OCI-LY3 (cell line): ENCODE measurements around the gene TDRD15.
"Not testable (repeated sequence)": the region's sequence is repeated elsewhere in the genome, so short reads cannot be mapped to it uniquely, and the experiment has no call there.

Source experiments
- H2AFZ ChIP-seq: fragments of 200-600, 300-600 bp; shearing (Covaris generic); 2 replicates; pipeline ENCODE4 v1.6.0; 2014; ENCODE audit warnings: antibody characterized with exemption, low read depth, low read length
- H3K27ac ChIP-seq: fragments of 200-600, 300-600 bp; sonication (generic); 2 replicates; pipeline ENCODE4 v1.5.1; 2014; ENCODE audit warnings: mild to moderate bottlenecking, low read length, moderate library complexity, mixed read lengths
- H3K27me3 ChIP-seq: fragments of 200-600, 300-600 bp; sonication (generic); 2 replicates; pipeline ENCODE4 v1.6.1; 2014; ENCODE audit warnings: low read depth, low read length, mixed read lengths
- H3K36me3 ChIP-seq: fragments of 200-600, 300-600 bp; sonication (generic); replicated peaks from 2 replicates; pipeline ENCODE3; 2014; ENCODE audit warnings: low read depth, low read length, mixed read lengths
- H3K4me1 ChIP-seq: fragments of 300-600, 200-600 bp; sonication (generic); 2 replicates; pipeline ENCODE4 v1.6.1; 2014; ENCODE audit warnings: low read length, mixed read lengths
- H3K4me2 ChIP-seq: fragments of 200-600, 300-600 bp; sonication (generic); 2 replicates; pipeline ENCODE4 v1.6.1; 2014; ENCODE audit warnings: low read length, mixed read lengths
- H3K4me3 ChIP-seq: fragments of 300-600, 200-600 bp; sonication (generic); 2 replicates; pipeline ENCODE4 v1.5.1; 2014; ENCODE audit warnings: antibody characterized with exemption, mild to moderate bottlenecking, low read length, moderate library complexity
- H3K79me2 ChIP-seq: fragments of 300-600, 200-600 bp; shearing (Covaris generic); 2 replicates; pipeline ENCODE4 v1.6.1; 2014; ENCODE audit warnings: mild to moderate bottlenecking, low read length, mixed read lengths
- H3K9ac ChIP-seq: fragments of 300-600, 200-600 bp; shearing (Covaris generic); 2 replicates; pipeline ENCODE4 v1.6.0; 2014; ENCODE audit warnings: mild to moderate bottlenecking, low read length, moderate library complexity
- H3K9me3 ChIP-seq: fragments of 200-600, 300-600 bp; shearing (Covaris generic); 2 replicates; pipeline ENCODE4 v1.6.1; 2014; ENCODE audit warnings: low read length, mixed read lengths; ENCODE audit not compliant: insufficient read depth
- H4K20me1 ChIP-seq: fragments of 200-600, 300-600 bp; sonication (generic); 2 replicates; pipeline ENCODE4 v1.6.1; 2016; ENCODE audit warnings: low read length, mixed read lengths; ENCODE audit not compliant: insufficient read depth
- EZH2phosphoT487 ChIP-seq: fragments of 200-600 bp; shearing (Covaris generic); IDR thresholded peaks from 2 replicates; pipeline ENCODE4 v1.6.1; 2018; ENCODE audit warnings: antibody characterized with exemption, mixed run types, low read depth
- TF ChIP-seq, protein P1 (sequence below): fragments of 200-600, 300-600 bp; sonication (generic); IDR thresholded peaks from 2 replicates; pipeline ENCODE4 v1.5.1; 2014; ENCODE audit warnings: antibody characterized with exemption, low read length, low read depth

TDRD15 gene

DNA sequence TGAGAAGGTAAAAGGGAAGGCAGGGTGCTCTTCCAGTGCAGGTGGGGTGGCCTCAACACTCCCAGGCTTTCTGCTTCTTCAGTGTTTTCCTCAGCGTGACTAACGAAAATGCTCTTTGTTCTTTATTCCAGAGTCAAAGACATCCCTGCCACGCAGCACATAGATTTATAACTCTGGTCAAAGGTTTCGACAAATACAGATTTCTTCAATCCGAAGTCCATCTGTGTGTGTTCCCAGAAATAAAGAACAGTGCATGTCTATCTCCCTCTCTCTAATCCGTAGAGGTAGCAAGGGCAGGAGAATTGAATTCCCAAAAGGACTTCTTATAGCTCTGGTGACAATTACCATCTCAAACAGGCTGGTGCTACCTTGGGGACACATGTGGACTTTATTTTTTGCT is 26.4 kb upstream of the TDRD15 start:
- H4K20me1 ChIP-seq: no peaks in the 10 kb centered on the region
- H3K4me3 ChIP-seq: no peak overlapping the region
- H3K27me3 ChIP-seq: no peaks in the 10 kb centered on the region
- H3K4me2 ChIP-seq: no peak overlapping the region
- H3K79me2 ChIP-seq: no peaks in the 10 kb centered on the region
- no peak overlapping the region for H3K27ac ChIP-seq
- no peak overlapping the region for H3K9ac ChIP-seq
- no peaks in the 10 kb centered on the region for H3K4me1 ChIP-seq
- H3K9me3 ChIP-seq: no peaks in the 10 kb centered on the region
- H3K36me3 ChIP-seq: no peaks in the 10 kb centered on the region
- H2AFZ ChIP-seq: no peak overlapping the region
- TF ChIP-seq EZH2phosphoT487: no peak
- TF ChIP-seq, protein P1, sequence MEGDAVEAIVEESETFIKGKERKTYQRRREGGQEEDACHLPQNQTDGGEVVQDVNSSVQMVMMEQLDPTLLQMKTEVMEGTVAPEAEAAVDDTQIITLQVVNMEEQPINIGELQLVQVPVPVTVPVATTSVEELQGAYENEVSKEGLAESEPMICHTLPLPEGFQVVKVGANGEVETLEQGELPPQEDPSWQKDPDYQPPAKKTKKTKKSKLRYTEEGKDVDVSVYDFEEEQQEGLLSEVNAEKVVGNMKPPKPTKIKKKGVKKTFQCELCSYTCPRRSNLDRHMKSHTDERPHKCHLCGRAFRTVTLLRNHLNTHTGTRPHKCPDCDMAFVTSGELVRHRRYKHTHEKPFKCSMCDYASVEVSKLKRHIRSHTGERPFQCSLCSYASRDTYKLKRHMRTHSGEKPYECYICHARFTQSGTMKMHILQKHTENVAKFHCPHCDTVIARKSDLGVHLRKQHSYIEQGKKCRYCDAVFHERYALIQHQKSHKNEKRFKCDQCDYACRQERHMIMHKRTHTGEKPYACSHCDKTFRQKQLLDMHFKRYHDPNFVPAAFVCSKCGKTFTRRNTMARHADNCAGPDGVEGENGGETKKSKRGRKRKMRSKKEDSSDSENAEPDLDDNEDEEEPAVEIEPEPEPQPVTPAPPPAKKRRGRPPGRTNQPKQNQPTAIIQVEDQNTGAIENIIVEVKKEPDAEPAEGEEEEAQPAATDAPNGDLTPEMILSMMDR: no peak

DNA sequence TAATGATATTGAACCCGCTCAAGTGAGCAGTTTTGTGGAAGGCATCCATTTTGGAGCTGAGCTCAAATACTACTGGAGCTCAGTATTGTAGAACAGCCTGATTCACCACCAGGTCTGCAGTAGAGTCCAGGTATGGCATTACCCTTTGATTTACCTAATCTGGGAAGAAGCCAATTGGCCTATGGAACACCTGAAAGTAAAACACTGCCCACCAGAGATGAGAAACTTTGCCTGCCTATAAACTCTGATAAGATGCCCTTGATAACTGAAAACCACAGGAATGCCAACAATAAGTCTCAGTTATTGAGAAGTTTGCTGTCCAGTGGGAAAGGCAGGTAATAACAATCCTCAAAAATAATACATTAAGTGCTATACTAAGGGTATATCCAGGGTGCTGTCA is 25.5 kb upstream of the TDRD15 start:
- Histone ChIP-seq H4K20me1 (no peaks in the 10 kb centered on the region), H3K36me3 (no peaks in the 10 kb centered on the region), H3K4me1 (no peaks in the 10 kb centered on the region), H3K79me2 (no peaks in the 10 kb centered on the region), H3K4me3 (no peak overlapping the region), H3K4me2 (no peak overlapping the region), H3K27me3 (no peaks in the 10 kb centered on the region), H2AFZ (no peak overlapping the region), H3K9me3 (no peaks in the 10 kb centered on the region), H3K9ac (no peak overlapping the region), H3K27ac (no peak overlapping the region)
- TF ChIP-seq, protein P1: no peak
- no peak for TF ChIP-seq EZH2phosphoT487

GRCh38 chr2:21099281-21099907 is 24.4 kb upstream of the TDRD15 start:
- Histone ChIP-seq H3K4me3 (no peak overlapping the region), H3K9me3 (no peaks in the 10 kb centered on the region; the same call in 1 of the 2 replicates), H3K36me3 (no peaks in the 10 kb centered on the region), H3K27me3 (no peaks in the 10 kb centered on the region), H3K27ac (no peak overlapping the region), H2AFZ (no peak overlapping the region), H3K4me2 (no peak overlapping the region), H4K20me1 (no peaks in the 10 kb centered on the region), H3K9ac (no peak overlapping the region), H3K79me2 (no peaks in the 10 kb centered on the region), H3K4me1 (no peaks in the 10 kb centered on the region)
- no peak for TF ChIP-seq EZH2phosphoT487
- TF ChIP-seq, protein P1: no peak

GRCh38 chr2:21101514-21102155 is 22.1 kb upstream of the TDRD15 start:
- not testable (repeated sequence) for H3K4me2 ChIP-seq, H3K4me1 ChIP-seq, H3K27me3 ChIP-seq, H3K27ac ChIP-seq, H3K9me3 ChIP-seq, H3K36me3 ChIP-seq, H3K4me3 ChIP-seq, H3K79me2 ChIP-seq, H3K9ac ChIP-seq, H4K20me1 ChIP-seq, H2AFZ ChIP-seq
